Fibroblast of lung (primary cell): ENCODE measurements around the gene NNT. TPM values are rescaled to one million over a fixed set of nuclear protein-coding genes. Genes with fewer than 3 reads are reported as not detected.

Source experiments
- DNase-seq, 2 donors: peaks; one replicate each; pipeline versions ENCODE4 v3.0.0 to v3.0.0-alpha.2; 2010; ENCODE audit warnings: low read depth in 2 of 2
- H2AFZ ChIP-seq: 2 replicates; pipeline ENCODE4 v1.5.1; 2012; ENCODE audit warnings: low read length, control low read depth, inconsistent platforms
- H3K27ac ChIP-seq: 2 replicates; pipeline ENCODE4 v1.5.1; 2011; ENCODE audit warnings: low read length, control low read depth; ENCODE audit not compliant: insufficient read depth
- H3K27me3 ChIP-seq: 2 replicates; pipeline ENCODE4 v1.5.1; 2011; ENCODE audit warnings: mild to moderate bottlenecking, low read length; ENCODE audit not compliant: control insufficient read depth, insufficient read depth
- H3K36me3 ChIP-seq: 2 replicates; pipeline ENCODE4 v1.5.1; 2011; ENCODE audit warnings: low read length; ENCODE audit not compliant: control insufficient read depth, insufficient read depth
- H3K4me1 ChIP-seq: 2 replicates; pipeline ENCODE4 v1.5.1; 2011; ENCODE audit warnings: low read length; ENCODE audit not compliant: control insufficient read depth, insufficient read depth; ENCODE audit errors: extremely low read depth
- H3K4me2 ChIP-seq: 2 replicates; pipeline ENCODE4 v1.5.1; 2011; ENCODE audit warnings: low read length, control low read depth; ENCODE audit not compliant: insufficient read depth; ENCODE audit errors: extremely low read depth
- H3K4me3 ChIP-seq, 4 experiments: fragments of 200-600 bp in 1 of 4; sonication (generic) in 1 of 4; replicated peaks in 1 of 4; 2 replicates each; pipeline ENCODE4 v1.5.1; 2011 to 2016; ENCODE audit warnings: low read length in 4 of 4, low read depth in 3 of 4, mild to moderate bottlenecking in 3 of 4, control low read depth in 2 of 4, inconsistent platforms in 1 of 4, mixed read lengths in 1 of 4; ENCODE audit not compliant: insufficient read depth in 1 of 4; ENCODE audit errors: control extremely low read depth in 1 of 4
- H3K79me2 ChIP-seq: 2 replicates; pipeline ENCODE4 v1.5.1; 2012; ENCODE audit warnings: mild to moderate bottlenecking, low read length, inconsistent platforms; ENCODE audit not compliant: control insufficient read depth, insufficient read depth
- H3K9ac ChIP-seq: 2 replicates; pipeline ENCODE4 v1.5.1; 2011; ENCODE audit warnings: mild to moderate bottlenecking, low read length, control low read depth; ENCODE audit not compliant: insufficient read depth
- H3K9me3 ChIP-seq: 2 replicates; pipeline ENCODE4 v1.5.1; 2012; ENCODE audit warnings: low read depth, low read length; ENCODE audit not compliant: control insufficient read depth, insufficient read depth
- H4K20me1 ChIP-seq: 2 replicates; pipeline ENCODE4 v1.5.1; 2011; ENCODE audit warnings: low read length; ENCODE audit not compliant: control insufficient read depth, insufficient read depth; ENCODE audit errors: extremely low read depth
- CTCF ChIP-seq, 2 donors: IDR thresholded peaks in 1 of 2; conservative IDR thresholded peaks in 1 of 2; 1 replicate in 1 of 2; 2 replicates in 1 of 2; pipeline ENCODE4 v1.5.1; 2011 to 2012; ENCODE audit warnings: low read length in 2 of 2, control low read depth in 1 of 2, inconsistent platforms in 1 of 2, low read depth in 1 of 2, mild to moderate bottlenecking in 1 of 2
- EZH2 ChIP-seq: IDR thresholded peaks from 2 replicates; pipeline ENCODE4 v1.5.1; 2012; ENCODE audit warnings: low read length, control low read depth, mild to moderate bottlenecking; ENCODE audit errors: missing control alignments
- polyA plus RNA-seq, 2 donors: library from polyadenylated mRNA; depleted of rRNA in 1 of 2; stranded (reverse) in 1 of 2; unstranded in 1 of 2; fragments of >200 nt; gene quantifications; 2 replicates each; pipeline ENCODE4 v1.2.1, GENCODE V29; 2011 to 2012; ENCODE audit warnings: missing spikeins in 1 of 2
- total RNA-seq: library from RNA; depleted of rRNA; stranded (reverse); fragments of >200 nt; gene quantifications from 2 replicates; pipeline ENCODE4 v1.2.1, GENCODE V29; 2014

Gene NNT
- total and polyA plus RNA-seq, 2 donors (not counting 1 experiment from before 2014, with no cell fraction given): 65.7 to 115 TPM

GRCh38 chr5:43638546-43638945 lies 35.6 kb downstream of the NNT start:
- no peaks in the 10 kb centered on the region for H3K9me3 ChIP-seq
- H3K27me3 ChIP-seq: no peaks in the 10 kb centered on the region
- no peaks in the 10 kb centered on the region for H3K36me3 ChIP-seq
- H3K4me2 ChIP-seq: no peak overlapping the region
- no peaks in the 10 kb centered on the region for H3K79me2 ChIP-seq
- no peak overlapping the region for H2AFZ ChIP-seq
- H3K27ac ChIP-seq: no peak overlapping the region
- TF ChIP-seq EZH2 (no peak), CTCF (conservative IDR thresholded peaks at IDR 0.05 in 1 of 2, IDR thresholded peaks at IDR 0.05 in 1 of 2; ENCODE audit: low read depth in 1 of 2, low read length in 2 of 2) (no peak)
- no peaks in the 10 kb centered on the region for H3K4me1 ChIP-seq
- H4K20me1 ChIP-seq: no peaks in the 10 kb centered on the region
- H3K4me3 ChIP-seq: no peak overlapping the region
- no peak overlapping the region for H3K9ac ChIP-seq
- DNase-seq: peak in 1 of 2 donors; percentile 21

GRCh38 chr5:43639566-43639965 lies 36.6 kb downstream of the NNT start:
- no peaks in the 10 kb centered on the region for H3K9me3 ChIP-seq
- no peak overlapping the region for H3K4me3 ChIP-seq
- no peak overlapping the region for H3K27ac ChIP-seq
- H3K9ac ChIP-seq: no peak overlapping the region
- H4K20me1 ChIP-seq: no peaks in the 10 kb centered on the region
- no peak for TF ChIP-seq CTCF (conservative IDR thresholded peaks at IDR 0.05 in 1 of 2, IDR thresholded peaks at IDR 0.05 in 1 of 2; ENCODE audit: low read depth in 1 of 2, low read length in 2 of 2)
- TF ChIP-seq EZH2: no peak
- H3K36me3 ChIP-seq: no peaks in the 10 kb centered on the region
- H3K79me2 ChIP-seq: no peaks in the 10 kb centered on the region
- no peak overlapping the region for H2AFZ ChIP-seq
- no peaks in the 10 kb centered on the region for H3K4me1 ChIP-seq
- no peaks in the 10 kb centered on the region for H3K27me3 ChIP-seq
- DNase-seq: no peak
- no peak overlapping the region for H3K4me2 ChIP-seq

GRCh38 chr5:43642428-43642827 lies 39.4 kb downstream of the NNT start:
- Histone ChIP-seq H3K27ac (no peak overlapping the region), H3K36me3 (no peaks in the 10 kb centered on the region), H3K79me2 (no peaks in the 10 kb centered on the region), H3K9me3 (no peaks in the 10 kb centered on the region), H2AFZ (no peak overlapping the region), H3K4me1 (no peaks in the 10 kb centered on the region), H3K4me3 (no peak overlapping the region), H3K27me3 (no peaks in the 10 kb centered on the region), H3K9ac (no peak overlapping the region), H3K4me2 (no peak overlapping the region), H4K20me1 (no peaks in the 10 kb centered on the region)
- peak in 1 of 2 donors; percentile 31 for DNase-seq
- no peak for TF ChIP-seq CTCF (conservative IDR thresholded peaks at IDR 0.05 in 1 of 2, IDR thresholded peaks at IDR 0.05 in 1 of 2; ENCODE audit: low read depth in 1 of 2, low read length in 2 of 2)
- TF ChIP-seq EZH2: no peak
